GM19351 (cell line): ENCODE measurements around the gene CRACDL.
"Not testable (repeated sequence)": the region's sequence is repeated elsewhere in the genome, so short reads cannot be mapped to it uniquely, and the experiment has no call there.

Experiments used
- ATAC-seq: cut with Tn5 transposase; IDR thresholded peaks from one replicate; pipeline ENCODE4 v1.9.1; 2021; ENCODE audit warnings: mild to moderate bottlenecking, moderate library complexity; ENCODE audit not compliant: unreplicated experiment

Gene CRACDL

GRCh38 chr2:98907966-98908905, 27.8 kb downstream of the CRACDL start:
- no peak for ATAC-seq

GRCh38 chr2:98907385-98907784, 28.6 kb downstream of the CRACDL start:
- no peak for ATAC-seq

GRCh38 chr2:98903767-98904485, 32.1 kb downstream of the CRACDL start:
- no peak for ATAC-seq

- ATAC-seq, result no peak
Observed at GRCh38 chr2:98903064-98903355, 33.0 kb downstream of the CRACDL start.

- ATAC-seq, result no peak
Observed at GRCh38 chr2:98902209-98903063, 33.6 kb downstream of the CRACDL start.

- ATAC-seq, result no peak
Observed at GRCh38 chr2:98901702-98902101, 34.3 kb downstream of the CRACDL start.

- no peak for ATAC-seq
Observed at GRCh38 chr2:98901291-98901690, 34.7 kb downstream of the CRACDL start.

- no peak for ATAC-seq
Observed at GRCh38 chr2:98900721-98901120, 35.3 kb downstream of the CRACDL start.

GRCh38 chr2:98899703-98900078, 36.3 kb downstream of the CRACDL start:
- not testable (repeated sequence) for ATAC-seq

GRCh38 chr2:98899041-98899702, 36.9 kb downstream of the CRACDL start:
- ATAC-seq, result no peak

- ATAC-seq, result no peak
Observed at GRCh38 chr2:98898423-98898841, 37.6 kb downstream of the CRACDL start.

GRCh38 chr2:98897746-98898145, 38.3 kb downstream of the CRACDL start:
- no peak for ATAC-seq

GRCh38 chr2:98896944-98897343, 39.1 kb downstream of the CRACDL start:
- no peak for ATAC-seq

GRCh38 chr2:98896416-98896815, 39.6 kb downstream of the CRACDL start:
- ATAC-seq, result no peak

GRCh38 chr2:98895901-98896300, 40.1 kb downstream of the CRACDL start:
- no peak for ATAC-seq

- no peak for ATAC-seq
Observed at GRCh38 chr2:98895221-98895620, 40.8 kb downstream of the CRACDL start.

- no peak for ATAC-seq
Observed at GRCh38 chr2:98894331-98895000, 41.6 kb downstream of the CRACDL start.

- ATAC-seq, result no peak
Observed at GRCh38 chr2:98893911-98894321, 42.1 kb downstream of the CRACDL start.

GRCh38 chr2:98892871-98893270, 43.2 kb downstream of the CRACDL start:
- ATAC-seq, result no peak

GRCh38 chr2:98891591-98891990, 44.4 kb downstream of the CRACDL start:
- ATAC-seq, result no peak
